Measurements from ENCODE around the gene KCNF1. TPM values are rescaled to one million over a fixed set of nuclear protein-coding genes. Genes with fewer than 3 reads are reported as not detected.

Gene KCNF1
- total and polyA plus RNA-seq, 5 donors: 0.45 to 0.76 (median 0.52) TPM

DNA sequence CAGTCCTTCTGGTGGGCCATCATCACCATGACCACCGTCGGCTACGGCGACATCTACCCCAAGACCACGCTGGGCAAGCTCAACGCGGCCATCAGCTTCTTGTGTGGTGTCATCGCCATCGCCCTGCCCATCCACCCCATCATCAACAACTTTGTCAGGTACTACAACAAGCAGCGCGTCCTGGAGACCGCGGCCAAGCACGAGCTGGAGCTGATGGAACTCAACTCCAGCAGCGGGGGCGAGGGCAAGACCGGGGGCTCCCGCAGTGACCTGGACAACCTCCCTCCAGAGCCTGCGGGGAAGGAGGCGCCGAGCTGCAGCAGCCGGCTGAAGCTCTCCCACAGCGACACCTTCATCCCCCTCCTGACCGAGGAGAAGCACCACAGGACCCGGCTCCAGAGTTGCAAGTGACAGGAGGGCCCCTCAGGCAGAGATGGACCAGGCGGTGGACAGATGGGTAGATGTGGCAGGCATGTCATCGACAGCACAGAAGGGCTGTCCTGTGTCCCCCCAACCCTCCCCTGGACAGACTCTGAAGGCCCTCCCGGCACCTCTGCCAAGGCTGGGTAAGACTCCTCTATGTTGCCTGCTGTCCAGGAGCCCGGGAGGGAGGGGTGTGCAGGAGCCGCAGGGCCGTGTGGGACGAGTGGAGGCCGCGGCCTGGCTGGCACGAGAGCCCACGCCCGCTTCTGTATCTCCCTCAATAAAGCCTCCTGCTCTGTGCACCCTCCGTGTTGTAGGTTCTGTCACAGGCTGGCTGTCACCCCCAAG lies 2.0 kb downstream of the KCNF1 start:
- Histone ChIP-seq H3K9me3 (ENCODE audit: control insufficient read depth, low read length) (no peaks in the 10 kb centered on the region), H3K4me1 (ENCODE audit: control insufficient read depth, insufficient read depth, low read length) (no peaks in the 10 kb centered on the region), H3K27me3 (ENCODE audit: control insufficient read depth, insufficient read depth) (no peaks in the 10 kb centered on the region), H3K27ac (ENCODE audit: low read length) (no peak overlapping the region), H3K4me3 (ENCODE audit: low read length) (no peak overlapping the region)
- 79% methylated on average over 38 of the region's 38 CpGs for WGBS
- peak in 1 of 2 donors; percentile 7 for ATAC-seq
- DNase-seq: no peak
- intact Hi-C loops (cut with DNase I): no loop called here

GRCh38 chr2:10914272-10914693 lies 2.5 kb downstream of the KCNF1 start:
- no peak for DNase-seq
- intact Hi-C loops (cut with DNase I): no loop called here

GRCh38 chr2:10915236-10915635 lies 3.5 kb downstream of the KCNF1 start:
- Histone ChIP-seq H3K27me3 (ENCODE audit: control insufficient read depth, insufficient read depth) (no peaks in the 10 kb centered on the region), H3K9me3 (ENCODE audit: control insufficient read depth, low read length) (no peaks in the 10 kb centered on the region), H3K4me3 (ENCODE audit: low read length) (no peak overlapping the region), H3K4me1 (ENCODE audit: control insufficient read depth, insufficient read depth, low read length) (no peaks in the 10 kb centered on the region), H3K27ac (ENCODE audit: low read length) (no peak overlapping the region)
- no peak for ATAC-seq
- no peak for DNase-seq
- WGBS: 94% methylated on average over 7 of the region's 7 CpGs
- intact Hi-C loops (cut with DNase I): no loop called here

More at GRCh38 chr2:10914272-10914693, 2.5 kb downstream of the KCNF1 start:
- no peak overlapping the region for H3K27ac ChIP-seq (ENCODE audit: low read length)
- 31% methylated on average over 7 of the region's 7 CpGs for WGBS
- H3K9me3 ChIP-seq (ENCODE audit: control insufficient read depth, low read length): no peaks in the 10 kb centered on the region
- no peaks in the 10 kb centered on the region for H3K27me3 ChIP-seq (ENCODE audit: control insufficient read depth, insufficient read depth)
- no peak overlapping the region for H3K4me3 ChIP-seq (ENCODE audit: low read length)
- H3K4me1 ChIP-seq (ENCODE audit: control insufficient read depth, insufficient read depth, low read length): no peaks in the 10 kb centered on the region
- ATAC-seq: no peak

DNA sequence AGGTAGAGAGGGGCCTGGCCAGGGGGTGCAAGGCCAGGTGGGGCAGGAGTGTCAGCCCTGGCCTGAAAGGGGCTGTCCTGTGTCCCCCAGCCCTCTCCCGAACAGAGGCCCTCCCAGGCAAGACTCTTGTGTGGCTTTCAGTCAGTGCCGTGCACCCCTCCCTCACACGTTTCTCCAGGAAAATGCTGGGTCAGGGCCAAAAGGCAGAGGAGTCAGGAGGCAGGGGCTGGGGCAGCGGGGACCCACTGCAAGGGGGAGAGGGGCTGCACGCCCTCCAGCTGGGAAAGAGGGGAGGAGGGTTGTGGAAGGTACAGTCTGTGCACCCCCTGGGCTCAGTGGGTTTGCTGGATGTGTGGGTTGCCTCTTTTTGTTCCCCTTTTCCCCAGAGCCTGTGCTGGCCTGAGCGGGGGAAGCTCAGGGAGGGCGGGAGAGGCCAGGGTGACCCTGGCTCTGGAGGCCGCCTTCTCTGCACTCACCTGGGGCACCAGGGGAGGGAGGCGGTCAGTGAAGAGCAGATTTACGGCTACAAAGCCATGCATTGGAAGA lies 4.1 kb downstream of the KCNF1 start:
- no peak for ATAC-seq
- Histone ChIP-seq H3K9me3 (ENCODE audit: control insufficient read depth, low read length) (no peaks in the 10 kb centered on the region), H3K4me3 (ENCODE audit: low read length) (no peak overlapping the region), H3K27me3 (ENCODE audit: control insufficient read depth, insufficient read depth) (no peaks in the 10 kb centered on the region), H3K4me1 (ENCODE audit: control insufficient read depth, insufficient read depth, low read length) (no peaks in the 10 kb centered on the region), H3K27ac (ENCODE audit: low read length) (no peak overlapping the region)
- intact Hi-C loops (cut with DNase I): no loop called here
- whole genome bisulfite sequencing: 88% methylated on average over 10 of the region's 10 CpGs
- no peak for DNase-seq

- WGBS: 91% methylated on average over 6 of the region's 6 CpGs
- H3K9me3 ChIP-seq (ENCODE audit: control insufficient read depth, low read length): no peaks in the 10 kb centered on the region
- ATAC-seq (no peak), DNase-seq (no peak)
- no peak overlapping the region for H3K27ac ChIP-seq (ENCODE audit: low read length)
- H3K27me3 ChIP-seq (ENCODE audit: control insufficient read depth, insufficient read depth): no peaks in the 10 kb centered on the region
- intact Hi-C loops (cut with DNase I): no loop called here
- no peak overlapping the region for H3K4me3 ChIP-seq (ENCODE audit: low read length)
- no peaks in the 10 kb centered on the region for H3K4me1 ChIP-seq (ENCODE audit: control insufficient read depth, insufficient read depth, low read length)
Measured at GRCh38 chr2:10916953-10917352, 5.2 kb downstream of the KCNF1 start.

GRCh38 chr2:10917927-10918326 lies 6.2 kb downstream of the KCNF1 start:
- Histone ChIP-seq H3K27me3 (ENCODE audit: control insufficient read depth, insufficient read depth) (no peaks in the 10 kb centered on the region), H3K4me3 (ENCODE audit: low read length) (no peak overlapping the region), H3K27ac (ENCODE audit: low read length) (no peak overlapping the region), H3K9me3 (ENCODE audit: control insufficient read depth, low read length) (no peaks in the 10 kb centered on the region), H3K4me1 (ENCODE audit: control insufficient read depth, insufficient read depth, low read length) (no peaks in the 10 kb centered on the region)
- no peak for DNase-seq
- ATAC-seq: no peak
- intact Hi-C loops (cut with DNase I): no loop called here
- WGBS: 95% methylated on average over 4 of the region's 4 CpGs

DNA sequence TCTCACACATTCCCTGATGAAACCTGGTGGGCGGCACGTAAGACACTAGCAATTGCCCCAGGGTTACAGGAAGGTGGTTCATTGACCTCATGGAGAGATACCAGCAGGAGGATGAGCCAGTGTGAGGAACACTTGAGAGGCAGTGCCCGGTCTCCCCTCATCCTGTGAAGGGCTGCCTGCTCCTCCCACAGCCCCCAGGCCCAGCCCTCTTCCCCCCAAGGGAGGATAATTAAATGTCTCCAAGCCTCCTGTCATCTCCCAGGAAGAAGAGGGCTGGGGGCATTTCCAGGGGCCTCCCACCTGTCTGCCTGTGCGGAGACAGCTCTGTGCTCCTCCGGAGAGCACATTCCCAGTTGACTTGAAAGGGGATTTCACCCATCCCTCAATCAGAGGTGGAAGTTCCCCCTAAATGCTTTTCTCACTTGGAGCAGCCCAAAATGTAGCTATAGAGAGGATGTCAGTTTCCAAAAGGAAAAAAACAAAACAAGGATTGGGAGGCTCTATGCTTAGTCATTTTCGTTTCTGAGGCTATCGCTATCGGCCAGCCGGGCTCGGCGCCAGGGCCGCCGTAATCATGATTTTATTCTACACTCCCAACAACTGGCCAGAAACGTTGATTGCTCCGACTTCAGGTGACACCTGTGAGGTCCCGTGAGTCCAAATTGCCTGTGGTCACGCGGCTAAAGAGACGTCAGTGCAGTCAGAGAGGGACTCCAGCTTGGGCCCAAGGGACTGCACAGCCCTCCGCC lies 7.1 kb downstream of the KCNF1 start:
- WGBS: 37% methylated on average over 20 of the region's 20 CpGs
- no peaks in the 10 kb centered on the region for H3K9me3 ChIP-seq (ENCODE audit: control insufficient read depth, low read length)
- peak in 2 of 3 donors; percentile 49 to 88 for DNase-seq
- ATAC-seq: peak; percentile 38 to 57
- H3K4me1 ChIP-seq (ENCODE audit: control insufficient read depth, insufficient read depth, low read length): no peaks in the 10 kb centered on the region
- no peak overlapping the region for H3K4me3 ChIP-seq (ENCODE audit: low read length)
- no peaks in the 10 kb centered on the region for H3K27me3 ChIP-seq (ENCODE audit: control insufficient read depth, insufficient read depth)
- intact Hi-C loops (cut with DNase I): no loop called here
- no peak overlapping the region for H3K27ac ChIP-seq (ENCODE audit: low read length)

- Histone ChIP-seq H3K4me3 (ENCODE audit: low read length) (no peak overlapping the region), H3K9me3 (ENCODE audit: control insufficient read depth, low read length) (no peaks in the 10 kb centered on the region), H3K4me1 (ENCODE audit: control insufficient read depth, insufficient read depth, low read length) (no peaks in the 10 kb centered on the region), H3K27me3 (ENCODE audit: control insufficient read depth, insufficient read depth) (no peaks in the 10 kb centered on the region), H3K27ac (ENCODE audit: low read length) (no peak overlapping the region)
- WGBS: 52% methylated on average over 9 of the region's 9 CpGs
- ATAC-seq (no peak), DNase-seq (no peak)
- intact Hi-C loops (cut with DNase I): no loop called here
Measured at GRCh38 chr2:10919410-10919770, 7.7 kb downstream of the KCNF1 start.

- 71% methylated on average over 20 of the region's 20 CpGs for WGBS
- no peak overlapping the region for H3K4me3 ChIP-seq (ENCODE audit: low read length)
- peak in 1 of 2 donors; percentile 10 for ATAC-seq
- H3K27me3 ChIP-seq (ENCODE audit: control insufficient read depth, insufficient read depth): no peaks in the 10 kb centered on the region
- DNase-seq: no peak
- H3K27ac ChIP-seq (ENCODE audit: low read length): no peak overlapping the region
- intact Hi-C loops (cut with DNase I): no loop called here
- H3K9me3 ChIP-seq (ENCODE audit: control insufficient read depth, low read length): no peaks in the 10 kb centered on the region
- H3K4me1 ChIP-seq (ENCODE audit: control insufficient read depth, insufficient read depth, low read length): no peaks in the 10 kb centered on the region
Measured at GRCh38 chr2:10919771-10920621, 8.3 kb downstream of the KCNF1 start.

- Histone ChIP-seq H3K27ac (ENCODE audit: low read length) (no peak overlapping the region), H3K4me1 (ENCODE audit: control insufficient read depth, insufficient read depth, low read length) (no peaks in the 10 kb centered on the region), H3K27me3 (ENCODE audit: control insufficient read depth, insufficient read depth) (no peaks in the 10 kb centered on the region), H3K9me3 (ENCODE audit: control insufficient read depth, low read length) (no peaks in the 10 kb centered on the region), H3K4me3 (ENCODE audit: low read length) (no peak overlapping the region)
- intact Hi-C loops (cut with DNase I): no loop called here
- no peak for DNase-seq
- no peak for ATAC-seq
- 89% methylated on average over 16 of the region's 16 CpGs for WGBS
Measured at GRCh38 chr2:10920764-10921388, 9.1 kb downstream of the KCNF1 start.

All from right cardiac atrium (tissue), 5 donors.